Trophoblast cell (in vitro differentiated cells and primary cell): Measurements from ENCODE around the gene TLE1.

Experiments used
- DNase-seq, 2 donors: peaks; one replicate each; pipeline ENCODE4 v3.0.0-alpha.2; 2016
- H2AFZ ChIP-seq: 2 replicates; pipeline ENCODE4 v1.6.1; 2013; ENCODE audit warnings: low read length, moderate library complexity, mild to moderate bottlenecking; ENCODE audit not compliant: insufficient read depth, poor library complexity
- H2AK5ac ChIP-seq: 2 replicates; pipeline ENCODE4 v1.6.1; 2013; ENCODE audit warnings: mild to moderate bottlenecking, low read length
- H2BK120ac ChIP-seq: 2 replicates; pipeline ENCODE4 v1.6.1; 2013; ENCODE audit warnings: low read length, mild to moderate bottlenecking, moderate library complexity; ENCODE audit not compliant: insufficient read depth, poor library complexity
- H2BK12ac ChIP-seq: 2 replicates; pipeline ENCODE4 v1.6.1; 2013; ENCODE audit warnings: mild to moderate bottlenecking, low read length, moderate library complexity
- H2BK5ac ChIP-seq: 2 replicates; pipeline ENCODE4 v1.6.1; 2013; ENCODE audit warnings: low read length, low read depth, moderate library complexity, mild to moderate bottlenecking; ENCODE audit not compliant: poor library complexity
- H3K14ac ChIP-seq: 2 replicates; pipeline ENCODE4 v1.6.1; 2013; ENCODE audit warnings: mild to moderate bottlenecking, low read length
- H3K18ac ChIP-seq: 2 replicates; pipeline ENCODE4 v1.6.1; 2013; ENCODE audit warnings: mild to moderate bottlenecking, low read length
- H3K23ac ChIP-seq: 2 replicates; pipeline ENCODE4 v1.6.1; 2013; ENCODE audit warnings: low read length
- H3K27ac ChIP-seq: 2 replicates; pipeline ENCODE4 v1.5.1; 2013; ENCODE audit warnings: low read depth, mild to moderate bottlenecking, inconsistent platforms, low read length, moderate library complexity
- H3K27me3 ChIP-seq: 2 replicates; pipeline ENCODE4 v1.6.1; 2013; ENCODE audit warnings: inconsistent platforms, mild to moderate bottlenecking, low read length, moderate library complexity; ENCODE audit not compliant: insufficient read depth
- H3K36me3 ChIP-seq, 2 experiments: 1 replicate in 1 of 2; 2 replicates in 1 of 2; pipeline ENCODE4 v1.6.1; 2013; ENCODE audit warnings: low read length in 2 of 2, mild to moderate bottlenecking in 2 of 2, moderate library complexity in 1 of 2; ENCODE audit not compliant: insufficient read depth in 2 of 2, control insufficient read depth in 1 of 2
- H3K4ac ChIP-seq: 2 replicates; pipeline ENCODE4 v1.6.1; 2013; ENCODE audit warnings: low read depth, mild to moderate bottlenecking, low read length, moderate library complexity
- H3K4me1 ChIP-seq, 2 experiments: 1 replicate in 1 of 2; 2 replicates in 1 of 2; pipeline ENCODE4 v1.6.1; 2013; ENCODE audit warnings: low read length in 2 of 2, mild to moderate bottlenecking in 2 of 2, moderate library complexity in 1 of 2; ENCODE audit not compliant: insufficient read depth in 2 of 2, control insufficient read depth in 1 of 2
- H3K4me2 ChIP-seq: 2 replicates; pipeline ENCODE4 v1.6.1; 2013; ENCODE audit warnings: inconsistent platforms, mild to moderate bottlenecking, low read length, moderate library complexity
- H3K4me3 ChIP-seq: 2 replicates; pipeline ENCODE4 v1.5.1; 2013; ENCODE audit warnings: mild to moderate bottlenecking, low read depth, low read length, inconsistent platforms
- H3K79me1 ChIP-seq: one replicate; pipeline ENCODE4 v1.6.1; 2013; ENCODE audit warnings: low read length
- H3K79me2 ChIP-seq: 2 replicates; pipeline ENCODE4 v1.6.1; 2013; ENCODE audit warnings: low read length, mild to moderate bottlenecking; ENCODE audit not compliant: control insufficient read depth, insufficient read depth, poor library complexity
- H3K9ac ChIP-seq: 2 replicates; pipeline ENCODE4 v1.6.1; 2013; ENCODE audit warnings: mild to moderate bottlenecking, low read length
- H3K9me3 ChIP-seq: 2 replicates; pipeline ENCODE4 v1.6.1; 2013; ENCODE audit warnings: low read depth, mild to moderate bottlenecking, control low read depth, inconsistent platforms, low read length; ENCODE audit not compliant: insufficient read depth
- H4K12ac ChIP-seq: 2 replicates; pipeline ENCODE4 v1.6.1; 2013; ENCODE audit warnings: low read depth, mild to moderate bottlenecking, low read length, moderate library complexity
- H4K8ac ChIP-seq: 2 replicates; pipeline ENCODE4 v1.6.1; 2013; ENCODE audit warnings: low read depth, mild to moderate bottlenecking, low read length, moderate library complexity
- H4K91ac ChIP-seq: one replicate; pipeline ENCODE4 v1.6.1; 2013; ENCODE audit warnings: low read depth, mild to moderate bottlenecking, low read length, moderate library complexity
- WGBS: extraction: QIAGEN DNeasy Blood & Tissue Kit; methylation state at CpG from one replicate; pipeline ENCODE4 v1.1.7; 2013; ENCODE audit warnings: missing lambda C conversion rate; ENCODE audit not compliant: insufficient read length, insufficient coverage; ENCODE audit errors: extremely low coverage; 5-methylcytosine and 5-hydroxymethylcytosine counted together

The TLE1 gene

DNA sequence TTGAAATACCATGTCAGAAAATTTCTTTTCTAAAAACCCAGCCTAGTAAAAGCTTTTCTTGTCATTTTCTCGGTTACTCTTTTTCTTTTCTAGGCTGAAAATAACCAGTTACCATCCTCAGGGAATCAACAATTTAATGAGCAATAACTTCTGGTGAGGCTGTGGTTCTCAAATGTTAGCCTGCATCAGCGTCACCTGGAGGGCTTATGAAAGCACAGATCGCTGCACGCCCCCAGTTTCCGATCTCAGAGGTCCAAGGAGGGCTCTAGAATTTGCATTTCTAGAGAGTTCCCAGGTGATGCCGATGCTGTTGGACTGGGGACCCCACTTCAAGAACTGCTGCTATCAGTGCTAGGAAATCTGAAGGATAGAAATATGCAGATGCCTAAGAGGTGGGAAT lies 28.9 kb upstream of the TLE1 start:
- Histone ChIP-seq H3K27me3 (no peaks in the 10 kb centered on the region), H3K18ac (no peak overlapping the region), H3K4me1 (peaks cover 0 to 2% of the 10 kb centered on the region in 2 experiments), H3K27ac (no peak overlapping the region), H2AFZ (no peak overlapping the region), H3K23ac (no peak overlapping the region), H3K36me3 (peaks cover 0 to 2% of the 10 kb centered on the region in 2 experiments), H3K4me3 (no peak overlapping the region), H2BK120ac (no peak overlapping the region), H2BK12ac (no peak overlapping the region), H3K9ac (no peak overlapping the region), H4K91ac (no peak overlapping the region), H2AK5ac (no peak overlapping the region), H3K79me2 (no peaks in the 10 kb centered on the region), H4K8ac (no peak overlapping the region), H3K9me3 (peaks cover 3% of the 10 kb centered on the region), H3K14ac (no peak overlapping the region), H3K79me1 (no peaks in the 10 kb centered on the region), H3K4me2 (no peak overlapping the region), H4K12ac (no peak overlapping the region), H3K4ac (no peak overlapping the region), H2BK5ac (no peak overlapping the region)
- no peak for DNase-seq
- no CpG with 5 or more reads among the region's 6 CpGs for WGBS

DNA sequence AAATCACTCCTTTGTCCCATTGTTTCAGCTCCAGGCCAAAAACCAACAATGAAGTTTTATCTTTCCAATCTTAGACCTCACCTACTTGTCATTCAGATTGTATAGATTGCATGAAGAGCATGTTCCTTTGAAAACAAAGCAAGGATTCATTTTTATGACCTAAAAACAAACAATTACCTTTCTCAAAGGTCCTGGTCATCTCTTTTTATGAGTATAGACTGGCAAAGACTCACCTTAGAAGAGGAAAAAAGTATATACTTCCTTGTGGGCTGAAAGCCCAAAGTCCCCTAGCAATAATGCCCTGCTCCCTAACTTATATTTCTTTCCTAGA lies 28.4 kb upstream of the TLE1 start:
- Histone ChIP-seq H2BK5ac (no peak overlapping the region), H3K27me3 (no peaks in the 10 kb centered on the region)
- peak in 1 of 2 donors; percentile 50 for DNase-seq

DNA sequence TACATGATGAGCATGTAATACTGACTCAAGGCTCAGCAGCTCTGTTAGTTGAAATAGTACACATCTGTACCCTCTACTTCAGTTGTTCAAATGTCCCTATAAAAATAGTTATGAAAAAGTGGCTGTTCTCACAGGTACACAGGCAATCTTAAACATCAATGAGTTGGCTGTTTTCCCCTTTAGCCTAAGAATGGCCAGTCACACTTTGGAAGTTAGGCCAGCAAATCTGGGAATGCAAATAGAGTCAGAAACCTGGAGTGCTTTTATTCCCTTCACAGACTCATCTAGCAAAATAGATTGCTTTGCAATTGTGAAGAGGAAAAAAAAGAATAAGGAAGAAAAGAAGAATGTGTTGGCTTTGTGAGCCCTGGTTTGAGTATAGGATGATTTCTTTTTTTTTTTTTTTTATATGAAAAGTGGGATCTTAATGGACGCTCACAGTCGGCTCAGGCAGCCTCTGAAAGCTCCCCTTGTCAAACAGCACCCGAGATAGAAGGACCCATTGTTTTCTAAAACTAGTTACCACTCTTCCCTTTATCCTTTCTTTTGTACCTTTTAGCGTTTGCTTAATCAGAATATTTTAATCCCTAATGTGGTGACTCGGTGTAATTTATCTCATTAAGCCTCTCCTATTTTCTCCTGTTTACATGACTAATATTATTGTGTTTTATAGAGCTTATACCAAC lies 27.9 kb upstream of the TLE1 start:
- peaks cover 0 to 2% of the 10 kb centered on the region in 2 experiments for H3K4me1 ChIP-seq
- no peak overlapping the region for H2AK5ac ChIP-seq
- H3K9me3 ChIP-seq, result peaks cover 3% of the 10 kb centered on the region
- H4K8ac ChIP-seq, result no peak overlapping the region
- H4K12ac ChIP-seq, result no peak overlapping the region
- no peak overlapping the region for H2BK120ac ChIP-seq
- H3K27me3 ChIP-seq, result no peaks in the 10 kb centered on the region
- no peak overlapping the region for H3K4me3 ChIP-seq
- H3K79me2 ChIP-seq, result no peaks in the 10 kb centered on the region
- no peak for DNase-seq
- no peak overlapping the region for H4K91ac ChIP-seq
- no peak overlapping the region for H3K14ac ChIP-seq
- no CpG with 5 or more reads among the region's 5 CpGs for WGBS
- H3K4ac ChIP-seq, result no peak overlapping the region
- no peak overlapping the region for H3K4me2 ChIP-seq
- no peak overlapping the region for H2BK12ac ChIP-seq
- H2BK5ac ChIP-seq, result no peak overlapping the region
- no peak overlapping the region for H3K27ac ChIP-seq
- H3K9ac ChIP-seq, result no peak overlapping the region
- H2AFZ ChIP-seq, result no peak overlapping the region
- H3K23ac ChIP-seq, result no peak overlapping the region
- H3K36me3 ChIP-seq, result peaks cover 0 to 2% of the 10 kb centered on the region in 2 experiments
- H3K18ac ChIP-seq, result no peak overlapping the region
- H3K79me1 ChIP-seq, result no peaks in the 10 kb centered on the region

More for the DNA sequence above, 28.4 kb upstream of the TLE1 start:
- Histone ChIP-seq H3K79me2 (no peaks in the 10 kb centered on the region), H3K18ac (no peak overlapping the region), H2BK120ac (no peak overlapping the region), H2AK5ac (no peak overlapping the region), H3K36me3 (peaks cover 0 to 2% of the 10 kb centered on the region in 2 experiments), H3K9me3 (peaks cover 3% of the 10 kb centered on the region), H3K9ac (no peak overlapping the region), H3K23ac (no peak overlapping the region), H3K4me3 (no peak overlapping the region), H3K79me1 (no peaks in the 10 kb centered on the region), H3K27ac (no peak overlapping the region), H2BK12ac (no peak overlapping the region), H3K4me2 (no peak overlapping the region), H4K12ac (no peak overlapping the region), H3K4me1 (peaks cover 0 to 2% of the 10 kb centered on the region in 2 experiments), H3K4ac (no peak overlapping the region), H4K91ac (no peak overlapping the region), H4K8ac (no peak overlapping the region), H3K14ac (no peak overlapping the region), H2AFZ (no peak overlapping the region)

DNA sequence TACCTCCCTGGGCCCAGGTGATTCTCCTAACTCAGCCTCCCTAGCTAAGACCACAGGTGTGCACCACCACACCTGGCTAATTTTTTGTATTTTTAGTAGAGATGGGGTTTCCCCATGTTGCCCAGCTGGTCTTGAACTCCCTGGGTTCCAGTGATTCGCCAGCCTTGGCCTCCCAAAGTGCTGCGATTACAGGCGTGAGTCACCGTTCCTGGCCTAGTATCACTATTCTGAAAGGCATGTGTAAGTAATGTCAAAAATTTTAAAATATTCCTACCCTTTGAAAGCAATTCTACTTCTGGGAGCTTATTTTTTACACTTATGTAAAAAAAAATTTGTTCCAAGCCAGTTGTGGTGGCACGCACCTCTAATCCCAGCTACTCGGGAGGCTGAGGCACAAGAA lies 27.1 kb upstream of the TLE1 start:
- no peak overlapping the region for H3K23ac ChIP-seq
- peaks cover 0 to 2% of the 10 kb centered on the region in 2 experiments for H3K4me1 ChIP-seq
- no CpG with 5 or more reads among the region's 6 CpGs for WGBS
- H2BK5ac ChIP-seq, result no peak overlapping the region
- H3K18ac ChIP-seq, result no peak overlapping the region
- no peaks in the 10 kb centered on the region for H3K79me1 ChIP-seq
- no peak overlapping the region for H2AK5ac ChIP-seq
- no peaks in the 10 kb centered on the region for H3K27me3 ChIP-seq
- H2AFZ ChIP-seq, result no peak overlapping the region
- H2BK120ac ChIP-seq, result no peak overlapping the region
- no peak overlapping the region for H4K12ac ChIP-seq
- H3K36me3 ChIP-seq, result peaks cover 0 to 2% of the 10 kb centered on the region in 2 experiments
- peaks cover 3% of the 10 kb centered on the region for H3K9me3 ChIP-seq
- H3K4ac ChIP-seq, result no peak overlapping the region
- H3K4me3 ChIP-seq, result no peak overlapping the region
- no peak overlapping the region for H4K8ac ChIP-seq
- H3K4me2 ChIP-seq, result no peak overlapping the region
- no peak overlapping the region for H3K9ac ChIP-seq
- H2BK12ac ChIP-seq, result no peak overlapping the region
- no peak overlapping the region for H4K91ac ChIP-seq
- H3K27ac ChIP-seq, result no peak overlapping the region
- H3K79me2 ChIP-seq, result no peaks in the 10 kb centered on the region
- no peak overlapping the region for H3K14ac ChIP-seq
- DNase-seq, result peak; percentile 70 to 77
